ENCODE results near the gene ANKRD22.

ANKRD22 gene

GRCh38 chr10:88858491-88858890 is 6.8 kb upstream of the ANKRD22 start:
- ATAC-seq: no peak
- TF ChIP-seq OSR1 (CRISPR knock-in tag; IDR thresholded peaks at IDR 0.05) (no peak), ESRRG (CRISPR knock-in tag; IDR thresholded peaks at IDR 0.05) (no peak), TOX (CRISPR knock-in tag; IDR thresholded peaks at IDR 0.05; ENCODE audit: borderline replicate concordance) (no peak), ISL1 (CRISPR knock-in tag; IDR thresholded peaks at IDR 0.05) (no peak), PPARA (CRISPR knock-in tag; IDR thresholded peaks at IDR 0.05; ENCODE audit: borderline replicate concordance) (no peak), ZC3H10 (CRISPR knock-in tag; IDR thresholded peaks at IDR 0.05) (no peak), ZNF565 (CRISPR knock-in tag; conservative IDR thresholded peaks at IDR 0.05; ENCODE audit: low read depth) (no peak), ZFP3 (CRISPR knock-in tag; IDR thresholded peaks at IDR 0.05) (no peak), GLIS3 (CRISPR knock-in tag; IDR thresholded peaks at IDR 0.05) (no peak), CREB5 (CRISPR knock-in tag; IDR thresholded peaks at IDR 0.05; ENCODE audit: low read depth) (no peak), TSHZ2 (CRISPR knock-in tag; IDR thresholded peaks at IDR 0.05) (no peak), TCF4 (CRISPR knock-in tag; IDR thresholded peaks at IDR 0.05; ENCODE audit: borderline replicate concordance) (no peak), RARB (CRISPR knock-in tag; IDR thresholded peaks at IDR 0.05) (no peak), ARNTL (CRISPR knock-in tag; IDR thresholded peaks at IDR 0.05; ENCODE audit: borderline replicate concordance, low read depth) (no peak), PATZ1 (CRISPR knock-in tag; IDR thresholded peaks at IDR 0.05; ENCODE audit: borderline replicate concordance) (no peak), ZNF70 (CRISPR knock-in tag; IDR thresholded peaks at IDR 0.05) (no peak), ZFP30 (CRISPR knock-in tag; IDR thresholded peaks at IDR 0.05) (no peak), BACH2 (CRISPR knock-in tag; IDR thresholded peaks at IDR 0.05; ENCODE audit: borderline replicate concordance) (no peak), SNAI2 (CRISPR knock-in tag; IDR thresholded peaks at IDR 0.05) (no peak)

- no peak for ATAC-seq
- no peak for TF ChIP-seq ESRRG (CRISPR knock-in tag; IDR thresholded peaks at IDR 0.05)
- no peak for TF ChIP-seq GLIS3 (CRISPR knock-in tag; IDR thresholded peaks at IDR 0.05)
Measured at GRCh38 chr10:88857831-88858230, 6.2 kb upstream of the ANKRD22 start.

GRCh38 chr10:88854684-88855083 is 3.0 kb upstream of the ANKRD22 start:
- ATAC-seq: no peak
- TF ChIP-seq PATZ1 (CRISPR knock-in tag; IDR thresholded peaks at IDR 0.05; ENCODE audit: borderline replicate concordance): no peak

GRCh38 chr10:88853155-88853881 is 1.7 kb upstream of the ANKRD22 start:
- ATAC-seq: no peak
- TF ChIP-seq ZFP30 (CRISPR knock-in tag; IDR thresholded peaks at IDR 0.05): no peak
- TF ChIP-seq OSR1 (CRISPR knock-in tag; IDR thresholded peaks at IDR 0.05): no peak
- no peak for TF ChIP-seq RARB (CRISPR knock-in tag; IDR thresholded peaks at IDR 0.05)
- no peak for TF ChIP-seq ISL1 (CRISPR knock-in tag; IDR thresholded peaks at IDR 0.05)
- no peak for TF ChIP-seq PPARA (CRISPR knock-in tag; IDR thresholded peaks at IDR 0.05; ENCODE audit: borderline replicate concordance)
- no peak for TF ChIP-seq ARNTL (CRISPR knock-in tag; IDR thresholded peaks at IDR 0.05; ENCODE audit: borderline replicate concordance, low read depth)
- no peak for TF ChIP-seq TSHZ2 (CRISPR knock-in tag; IDR thresholded peaks at IDR 0.05)
- no peak for TF ChIP-seq ZNF565 (CRISPR knock-in tag; conservative IDR thresholded peaks at IDR 0.05; ENCODE audit: low read depth)
- no peak for TF ChIP-seq CSRNP3 (CRISPR knock-in tag; IDR thresholded peaks at IDR 0.05)
- TF ChIP-seq ZNF8 (CRISPR knock-in tag; IDR thresholded peaks at IDR 0.05): no peak
- no peak for TF ChIP-seq ZNF70 (CRISPR knock-in tag; IDR thresholded peaks at IDR 0.05)
- TF ChIP-seq SNAI2 (CRISPR knock-in tag; IDR thresholded peaks at IDR 0.05): no peak

All from SK-N-SH treated with all-trans-retinoic acid at 6 μM for 48 hours (cell line).